Epithelial cell of proximal tubule (primary cell): ENCODE results near the gene STAT5B. TPM values are rescaled to one million over a fixed set of nuclear protein-coding genes. Genes with fewer than 3 reads are reported as not detected.

Experiments
- DNase-seq: peaks from one replicate; pipeline ENCODE4 v3.0.0-alpha.2; 2011; ENCODE audit warnings: low read depth
- H3K4me3 ChIP-seq: 2 replicates; pipeline ENCODE4 v1.5.1; 2011; ENCODE audit warnings: low read depth, mild to moderate bottlenecking, low read length
- CTCF ChIP-seq: conservative IDR thresholded peaks from 2 replicates; pipeline ENCODE4 v1.5.1; 2012; ENCODE audit warnings: low read depth, mild to moderate bottlenecking, low read length
- total RNA-seq: library from RNA; depleted of rRNA; stranded (reverse); fragments of >200 nt; gene quantifications from 2 replicates; pipeline ENCODE4 v1.2.3, GENCODE V29; 2015

Gene STAT5B
- total RNA-seq, 1 donor from 2014 or later, result 16.0 TPM

GRCh38 chr17:42203354-42203753 lies 72.8 kb downstream of the STAT5B start:
- TF ChIP-seq CTCF, result no peak
- no peak for DNase-seq
- no peak overlapping the region for H3K4me3 ChIP-seq

- no peak for DNase-seq
- TF ChIP-seq CTCF, result no peak
- H3K4me3 ChIP-seq, result no peak overlapping the region
Measured at GRCh38 chr17:42202696-42203095, 73.5 kb downstream of the STAT5B start.

- TF ChIP-seq CTCF, result no peak
- no peak for DNase-seq
- H3K4me3 ChIP-seq, result no peak overlapping the region
Measured at GRCh38 chr17:42202159-42202558, 74.0 kb downstream of the STAT5B start.

- H3K4me3 ChIP-seq, result no peak overlapping the region
- DNase-seq, result no peak
- no peak for TF ChIP-seq CTCF
Measured at GRCh38 chr17:42201458-42201772, 74.8 kb downstream of the STAT5B start.

GRCh38 chr17:42200706-42201457 lies 75.3 kb downstream of the STAT5B start:
- H3K4me3 ChIP-seq, result no peak overlapping the region
- no peak for TF ChIP-seq CTCF
- DNase-seq, result no peak

- TF ChIP-seq CTCF, result no peak
- DNase-seq, result no peak
- H3K4me3 ChIP-seq, result no peak overlapping the region
Measured at GRCh38 chr17:42199416-42200011, 76.7 kb downstream of the STAT5B start.

GRCh38 chr17:42198897-42199296 lies 77.3 kb downstream of the STAT5B start:
- TF ChIP-seq CTCF, result no peak
- H3K4me3 ChIP-seq, result no peak overlapping the region
- no peak for DNase-seq
